ENCODE measurements around the gene CHD9.

- TF ChIP-seq CTCF (IDR thresholded peaks at IDR 0.05 in 4 of 5, conservative IDR thresholded peaks at IDR 0.05 in 1 of 5) (no peak), POLR2A (IDR thresholded peaks at IDR 0.05) (no peak)
These were observed 80.5 kb downstream of the CHD9 start for GRCh38 chr16:53135329-53135728.

All from gastrocnemius medialis (tissue), 4 donors.